ENCODE data around the gene GIGYF2.
"Not testable (repeated sequence)": the region's sequence is repeated elsewhere in the genome, so short reads cannot be mapped to it uniquely, and the experiment has no call there.

GIGYF2 gene, protein sequence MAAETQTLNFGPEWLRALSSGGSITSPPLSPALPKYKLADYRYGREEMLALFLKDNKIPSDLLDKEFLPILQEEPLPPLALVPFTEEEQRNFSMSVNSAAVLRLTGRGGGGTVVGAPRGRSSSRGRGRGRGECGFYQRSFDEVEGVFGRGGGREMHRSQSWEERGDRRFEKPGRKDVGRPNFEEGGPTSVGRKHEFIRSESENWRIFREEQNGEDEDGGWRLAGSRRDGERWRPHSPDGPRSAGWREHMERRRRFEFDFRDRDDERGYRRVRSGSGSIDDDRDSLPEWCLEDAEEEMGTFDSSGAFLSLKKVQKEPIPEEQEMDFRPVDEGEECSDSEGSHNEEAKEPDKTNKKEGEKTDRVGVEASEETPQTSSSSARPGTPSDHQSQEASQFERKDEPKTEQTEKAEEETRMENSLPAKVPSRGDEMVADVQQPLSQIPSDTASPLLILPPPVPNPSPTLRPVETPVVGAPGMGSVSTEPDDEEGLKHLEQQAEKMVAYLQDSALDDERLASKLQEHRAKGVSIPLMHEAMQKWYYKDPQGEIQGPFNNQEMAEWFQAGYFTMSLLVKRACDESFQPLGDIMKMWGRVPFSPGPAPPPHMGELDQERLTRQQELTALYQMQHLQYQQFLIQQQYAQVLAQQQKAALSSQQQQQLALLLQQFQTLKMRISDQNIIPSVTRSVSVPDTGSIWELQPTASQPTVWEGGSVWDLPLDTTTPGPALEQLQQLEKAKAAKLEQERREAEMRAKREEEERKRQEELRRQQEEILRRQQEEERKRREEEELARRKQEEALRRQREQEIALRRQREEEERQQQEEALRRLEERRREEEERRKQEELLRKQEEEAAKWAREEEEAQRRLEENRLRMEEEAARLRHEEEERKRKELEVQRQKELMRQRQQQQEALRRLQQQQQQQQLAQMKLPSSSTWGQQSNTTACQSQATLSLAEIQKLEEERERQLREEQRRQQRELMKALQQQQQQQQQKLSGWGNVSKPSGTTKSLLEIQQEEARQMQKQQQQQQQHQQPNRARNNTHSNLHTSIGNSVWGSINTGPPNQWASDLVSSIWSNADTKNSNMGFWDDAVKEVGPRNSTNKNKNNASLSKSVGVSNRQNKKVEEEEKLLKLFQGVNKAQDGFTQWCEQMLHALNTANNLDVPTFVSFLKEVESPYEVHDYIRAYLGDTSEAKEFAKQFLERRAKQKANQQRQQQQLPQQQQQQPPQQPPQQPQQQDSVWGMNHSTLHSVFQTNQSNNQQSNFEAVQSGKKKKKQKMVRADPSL (N-terminal part only)

DNA sequence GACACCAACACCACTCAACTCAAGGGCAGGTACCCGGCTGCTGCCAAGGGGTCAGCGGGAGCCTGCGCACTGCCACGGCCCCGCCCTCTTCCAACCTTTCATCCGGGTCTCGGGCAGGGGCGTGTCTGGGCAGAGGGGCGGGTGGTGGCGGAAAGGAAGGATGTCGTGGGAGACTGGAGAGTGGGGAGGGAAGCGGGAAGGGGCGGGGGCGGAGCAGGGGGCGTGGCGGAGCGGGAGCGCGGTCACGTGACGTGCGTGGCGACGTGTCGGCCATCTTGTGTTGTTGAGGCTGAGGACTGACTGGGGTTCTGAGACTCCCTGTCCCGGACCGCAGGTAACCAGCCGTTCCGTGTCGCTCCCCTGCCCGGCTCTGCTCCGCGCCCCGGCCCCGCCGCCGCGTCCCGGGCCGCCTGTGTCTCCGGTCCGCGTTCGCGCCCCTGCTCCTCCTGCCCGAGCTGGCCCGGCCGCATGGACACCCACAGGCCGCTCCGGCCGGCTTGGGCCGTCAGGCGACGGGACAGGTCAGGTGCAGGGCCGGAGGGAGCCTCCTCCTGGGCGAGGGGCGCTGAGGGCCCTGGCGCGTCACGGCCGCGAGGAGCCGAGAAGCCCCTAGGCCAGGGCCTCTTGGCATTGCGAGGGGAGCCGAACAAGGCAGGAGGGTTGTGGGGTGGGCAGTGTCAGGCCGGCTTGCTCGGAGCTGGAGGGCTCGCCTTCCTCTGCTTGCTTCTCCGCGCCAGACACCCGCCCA, at the start of gene GIGYF2:
Gene GIGYF2, plus strand, starts transcription at position 273 of the 748 bp plus-strand sequence. CDS start 37,867 bp downstream, outside the sequence.
- peak; percentile 99 for DNase-seq (ENCODE audit: low spot score)

GRCh38 chr2:232649033-232649432, 48.1 kb upstream of the GIGYF2 start:
- DNase-seq (ENCODE audit: low spot score), result no peak

DNA sequence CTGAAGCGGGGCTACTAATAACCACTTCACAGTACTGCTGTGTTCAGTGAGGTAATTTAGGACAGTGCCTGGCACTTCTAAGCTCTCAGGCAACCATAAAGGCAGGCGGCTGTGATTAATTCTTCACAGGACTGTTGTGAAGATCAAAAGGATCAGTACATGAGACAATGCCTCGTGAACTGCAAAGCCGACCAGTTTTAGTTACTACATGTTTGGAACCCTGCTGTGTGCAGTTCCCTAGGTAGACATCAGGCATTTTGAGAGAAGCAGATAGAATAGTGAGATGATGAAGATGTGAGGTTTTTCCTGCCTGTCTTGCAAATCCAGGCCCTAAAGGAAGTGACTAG, 44.7 kb upstream of the GIGYF2 start:
- DNase-seq (ENCODE audit: low spot score), result no peak

DNA sequence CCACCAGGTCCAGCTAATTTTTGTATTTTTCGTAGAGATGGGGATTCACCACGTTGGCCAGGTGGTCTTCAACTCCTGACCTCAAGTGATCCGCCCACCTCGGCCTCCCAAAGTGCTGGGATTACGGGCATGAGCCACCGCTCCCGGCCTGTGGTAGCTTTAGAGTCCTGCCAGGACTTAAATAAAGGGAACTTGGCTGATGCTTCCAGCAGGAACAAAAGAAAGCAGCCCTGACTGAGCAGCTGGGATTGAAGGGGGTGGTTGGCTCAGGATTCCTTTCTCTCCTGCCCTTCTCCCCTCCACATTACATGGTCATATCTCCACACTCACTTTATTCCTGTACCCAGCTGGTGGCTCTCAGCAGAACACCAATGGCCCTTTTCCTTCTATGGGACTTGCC, 43.7 kb upstream of the GIGYF2 start:
- no peak for DNase-seq (ENCODE audit: low spot score)

GRCh38 chr2:232655392-232655791, 41.7 kb upstream of the GIGYF2 start:
- DNase-seq (ENCODE audit: low spot score), result no peak

- DNase-seq (ENCODE audit: low spot score), result peak; percentile 45
Measured at GRCh38 chr2:232658217-232658785, 38.8 kb upstream of the GIGYF2 start.

- DNase-seq (ENCODE audit: low spot score), result no peak
Measured at GRCh38 chr2:232659359-232659758, 37.8 kb upstream of the GIGYF2 start.

- no peak for DNase-seq (ENCODE audit: low spot score)
Measured at GRCh38 chr2:232662486-232663260, 34.5 kb upstream of the GIGYF2 start.

GRCh38 chr2:232666051-232666805, 30.9 kb upstream of the GIGYF2 start:
- peak; percentile 11 for DNase-seq (ENCODE audit: low spot score)

- DNase-seq (ENCODE audit: low spot score), result peak; percentile 14
Measured at GRCh38 chr2:232667989-232668583, 29.0 kb upstream of the GIGYF2 start.

- peak; percentile 63 for DNase-seq (ENCODE audit: low spot score)
Measured at GRCh38 chr2:232668805-232669444, 28.2 kb upstream of the GIGYF2 start.

DNA sequence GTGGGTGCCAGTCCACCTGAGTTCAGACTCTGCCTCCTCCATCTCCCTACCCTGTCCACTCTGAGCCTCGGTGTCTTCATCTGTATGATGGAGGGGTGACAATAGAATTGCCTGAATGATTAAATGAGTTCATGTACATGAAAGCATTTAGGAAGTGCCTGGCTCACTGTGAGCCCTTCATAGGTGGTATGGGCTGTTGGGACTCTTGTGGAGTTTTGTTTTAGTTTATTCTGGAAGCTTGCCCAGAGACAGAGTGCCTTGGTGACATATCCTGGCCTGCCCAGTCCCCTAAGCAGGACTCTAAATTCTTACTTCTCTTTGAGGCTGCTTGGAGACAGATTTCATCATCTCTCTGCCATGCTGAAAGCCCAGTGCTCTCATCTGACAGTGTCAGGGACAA, 24.5 kb upstream of the GIGYF2 start:
- DNase-seq (ENCODE audit: low spot score), result no peak

- DNase-seq (ENCODE audit: low spot score), result no peak
Measured at GRCh38 chr2:232674491-232674890, 22.6 kb upstream of the GIGYF2 start.

- no peak for DNase-seq (ENCODE audit: low spot score)
Measured at GRCh38 chr2:232675381-232675780, 21.8 kb upstream of the GIGYF2 start.

- DNase-seq (ENCODE audit: low spot score), result no peak
Measured at GRCh38 chr2:232680006-232680405, 17.1 kb upstream of the GIGYF2 start.

DNA sequence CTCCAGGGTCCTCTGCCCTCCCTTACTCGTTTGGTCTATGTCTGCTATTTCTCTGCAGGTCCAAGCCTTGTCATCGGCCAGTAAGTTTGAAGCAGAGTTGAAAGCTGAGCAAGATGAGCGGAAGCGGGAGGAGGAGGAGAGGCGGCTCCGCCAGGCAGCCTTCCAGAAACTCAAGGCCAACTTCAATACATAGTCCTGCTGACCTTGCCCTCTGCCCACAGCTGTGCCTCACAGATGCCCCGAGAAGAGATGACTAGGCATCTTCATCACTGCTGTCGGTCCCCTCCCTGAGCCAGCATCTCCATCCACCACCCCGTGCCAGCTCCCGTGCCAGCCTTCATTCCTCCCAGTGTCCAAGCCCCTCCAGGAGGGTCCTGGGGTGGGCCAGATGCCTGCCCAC, 15.6 kb upstream of the GIGYF2 start:
- no peak for DNase-seq (ENCODE audit: low spot score)

GRCh38 chr2:232683368-232683767, 13.8 kb upstream of the GIGYF2 start:
- DNase-seq (ENCODE audit: low spot score), result no peak

DNA sequence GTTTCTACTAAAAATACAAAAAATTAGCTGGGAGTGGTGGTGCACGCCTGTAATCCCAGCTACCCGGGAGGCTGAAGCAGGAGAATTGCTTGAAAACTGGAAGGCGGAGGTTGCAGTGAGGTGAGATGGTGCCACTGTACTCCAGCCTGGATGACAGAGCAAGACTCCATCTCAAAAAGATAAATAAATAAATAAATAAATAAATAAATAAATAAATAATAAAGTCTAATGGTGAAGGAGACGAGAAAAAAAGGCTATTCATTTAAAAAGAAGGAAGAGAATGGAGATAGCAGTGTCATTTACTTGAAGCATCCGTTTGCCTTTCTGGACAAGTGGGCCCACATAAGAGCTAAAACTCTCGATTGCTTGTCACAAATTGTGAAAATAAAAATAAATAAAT, 11.7 kb upstream of the GIGYF2 start:
- not testable (repeated sequence) for DNase-seq (ENCODE audit: low spot score)
